Measurements from ENCODE around the gene DDX5.

DDX5 gene

GRCh38 chr17:64459284-64459747 is 46.8 kb downstream of the DDX5 start:
- TF ChIP-seq ARNTL (CRISPR knock-in tag; IDR thresholded peaks at IDR 0.05; ENCODE audit: borderline replicate concordance, low read depth) (no peak), ISL1 (CRISPR knock-in tag; IDR thresholded peaks at IDR 0.05) (no peak), SNAI2 (CRISPR knock-in tag; IDR thresholded peaks at IDR 0.05) (no peak), PPARA (CRISPR knock-in tag; IDR thresholded peaks at IDR 0.05; ENCODE audit: borderline replicate concordance) (no peak), POU6F1 (CRISPR knock-in tag; IDR thresholded peaks at IDR 0.05; ENCODE audit: borderline replicate concordance, low read depth) (no peak), ZFP3 (CRISPR knock-in tag; IDR thresholded peaks at IDR 0.05) (no peak)
- ATAC-seq: peak; percentile 56

- TF ChIP-seq ISL1 (CRISPR knock-in tag; IDR thresholded peaks at IDR 0.05): no peak
- no peak for TF ChIP-seq ESRRG (CRISPR knock-in tag; IDR thresholded peaks at IDR 0.05)
- no peak for TF ChIP-seq POU6F1 (CRISPR knock-in tag; IDR thresholded peaks at IDR 0.05; ENCODE audit: borderline replicate concordance, low read depth)
- TF ChIP-seq RARB (CRISPR knock-in tag; IDR thresholded peaks at IDR 0.05): no peak
- no peak for TF ChIP-seq ZNF70 (CRISPR knock-in tag; IDR thresholded peaks at IDR 0.05)
- no peak for TF ChIP-seq TSHZ2 (CRISPR knock-in tag; IDR thresholded peaks at IDR 0.05)
- TF ChIP-seq ZFP30 (CRISPR knock-in tag; IDR thresholded peaks at IDR 0.05): no peak
- TF ChIP-seq OSR1 (CRISPR knock-in tag; IDR thresholded peaks at IDR 0.05): no peak
- no peak for TF ChIP-seq ARNTL (CRISPR knock-in tag; IDR thresholded peaks at IDR 0.05; ENCODE audit: borderline replicate concordance, low read depth)
- no peak for TF ChIP-seq TOX (CRISPR knock-in tag; IDR thresholded peaks at IDR 0.05; ENCODE audit: borderline replicate concordance)
- no peak for TF ChIP-seq ZNF8 (CRISPR knock-in tag; IDR thresholded peaks at IDR 0.05)
- TF ChIP-seq SNAI2 (CRISPR knock-in tag; IDR thresholded peaks at IDR 0.05): no peak
- no peak for TF ChIP-seq GLIS3 (CRISPR knock-in tag; IDR thresholded peaks at IDR 0.05)
- no peak for TF ChIP-seq ZNF565 (CRISPR knock-in tag; conservative IDR thresholded peaks at IDR 0.05; ENCODE audit: low read depth)
- no peak for TF ChIP-seq ZC3H10 (CRISPR knock-in tag; IDR thresholded peaks at IDR 0.05)
- TF ChIP-seq ZFP3 (CRISPR knock-in tag; IDR thresholded peaks at IDR 0.05): no peak
- no peak for TF ChIP-seq TCF4 (CRISPR knock-in tag; IDR thresholded peaks at IDR 0.05; ENCODE audit: borderline replicate concordance)
- no peak; the same call in 1 of the 3 replicates for ATAC-seq
These were observed 47.3 kb downstream of the DDX5 start for GRCh38 chr17:64458756-64459155.

- no peak for ATAC-seq
- TF ChIP-seq TCF4 (CRISPR knock-in tag; IDR thresholded peaks at IDR 0.05; ENCODE audit: borderline replicate concordance) (no peak), PPARA (CRISPR knock-in tag; IDR thresholded peaks at IDR 0.05; ENCODE audit: borderline replicate concordance) (no peak), RARB (CRISPR knock-in tag; IDR thresholded peaks at IDR 0.05) (no peak), ARNTL (CRISPR knock-in tag; IDR thresholded peaks at IDR 0.05; ENCODE audit: borderline replicate concordance, low read depth) (no peak), ISL1 (CRISPR knock-in tag; IDR thresholded peaks at IDR 0.05) (no peak), ZNF565 (CRISPR knock-in tag; conservative IDR thresholded peaks at IDR 0.05; ENCODE audit: low read depth) (no peak), CSRNP3 (CRISPR knock-in tag; IDR thresholded peaks at IDR 0.05) (no peak), CREB5 (CRISPR knock-in tag; IDR thresholded peaks at IDR 0.05; ENCODE audit: low read depth) (no peak)
These were observed 48.9 kb downstream of the DDX5 start for GRCh38 chr17:64457156-64457555.
